Measurements from ENCODE around the gene OSBP2. TPM values are rescaled to one million over a fixed set of nuclear protein-coding genes. Genes with fewer than 3 reads are reported as not detected.

Gene OSBP2
- polyA plus RNA-seq, 1 donor (not counting 4 experiments of a cell fraction or from before 2014, with no cell fraction given): 3.0 TPM

- TF ChIP-seq EZH2 (IDR thresholded peaks at IDR 0.05; ENCODE audit: low read length) (no peak), CTCF (optimal IDR thresholded peaks at IDR 0.05 in 1 of 3, IDR thresholded peaks at IDR 0.05 in 1 of 3, conservative IDR thresholded peaks at IDR 0.05 in 1 of 3; ENCODE audit: extremely low read depth in 1 of 3, insufficient read depth in 2 of 3, low read length in 3 of 3) (no peak)
- no peak for FAIRE-seq
- no peak for DNase-seq (ENCODE audit: low read depth, low spot score)
- no peak overlapping the region for H3K4me3 ChIP-seq (ENCODE audit: control insufficient read depth in 2 of 3, extremely low read depth in 1 of 3, insufficient read depth in 2 of 3, low read depth in 1 of 3, low read length in 3 of 3)
- no peak overlapping the region for H3K27ac ChIP-seq (ENCODE audit: control insufficient read depth, insufficient read depth, low read length)
- dilution Hi-C loops (cut with MboI; ENCODE audit: extremely low pct_ligation_motif_present, low sequenced_read_pairs): no loop called here
- no peak overlapping the region for H3K4me2 ChIP-seq (ENCODE audit: control insufficient read depth, extremely low read depth, insufficient read depth, low read depth, low read length)
- no peaks in the 10 kb centered on the region for H4K20me1 ChIP-seq (ENCODE audit: control insufficient read depth, extremely low read depth, insufficient read depth, low read length)
- H3K4me1 ChIP-seq (ENCODE audit: control insufficient read depth, extremely low read depth, insufficient read depth, low read length): peaks cover 7% of the 10 kb centered on the region
- H3K36me3 ChIP-seq (ENCODE audit: control insufficient read depth in 2 of 2, extremely low read depth in 1 of 2, insufficient read depth in 2 of 2, low read length in 2 of 2): no peaks in the 10 kb centered on the region
- no peaks in the 10 kb centered on the region for H3K9me1 ChIP-seq (ENCODE audit: control insufficient read depth, extremely low read depth, insufficient read depth, low read length)
- H3K79me2 ChIP-seq (ENCODE audit: control insufficient read depth, insufficient read depth, low read length): no peaks in the 10 kb centered on the region
- H3K27me3 ChIP-seq (ENCODE audit: control insufficient read depth, extremely low read depth, insufficient read depth, low read length): no peaks in the 10 kb centered on the region
- no peak overlapping the region for H3K9ac ChIP-seq (ENCODE audit: control insufficient read depth, extremely low read depth, insufficient read depth, low read length)
- H2AFZ ChIP-seq (ENCODE audit: control insufficient read depth, low read length): no peak overlapping the region
- H3K9me3 ChIP-seq (ENCODE audit: control insufficient read depth, low read depth, low read length): no peaks in the 10 kb centered on the region
Measured at GRCh38 chr22:30782613-30783012, 87.9 kb downstream of the OSBP2 start.

- H3K4me1 ChIP-seq (ENCODE audit: control insufficient read depth, extremely low read depth, insufficient read depth, low read length): peaks cover 7% of the 10 kb centered on the region
- no peak for TF ChIP-seq EZH2 (IDR thresholded peaks at IDR 0.05; ENCODE audit: low read length)
- H4K20me1 ChIP-seq (ENCODE audit: control insufficient read depth, extremely low read depth, insufficient read depth, low read length): no peaks in the 10 kb centered on the region
- H3K79me2 ChIP-seq (ENCODE audit: control insufficient read depth, insufficient read depth, low read length): no peaks in the 10 kb centered on the region
- no peaks in the 10 kb centered on the region for H3K27me3 ChIP-seq (ENCODE audit: control insufficient read depth, extremely low read depth, insufficient read depth, low read length)
- no peak for DNase-seq (ENCODE audit: low read depth, low spot score)
- H3K9me1 ChIP-seq (ENCODE audit: control insufficient read depth, extremely low read depth, insufficient read depth, low read length): no peaks in the 10 kb centered on the region
- H3K9ac ChIP-seq (ENCODE audit: control insufficient read depth, extremely low read depth, insufficient read depth, low read length): no peak overlapping the region
- H2AFZ ChIP-seq (ENCODE audit: control insufficient read depth, low read length): no peak overlapping the region
- no peak overlapping the region for H3K4me2 ChIP-seq (ENCODE audit: control insufficient read depth, extremely low read depth, insufficient read depth, low read depth, low read length)
- no peak overlapping the region for H3K4me3 ChIP-seq (ENCODE audit: control insufficient read depth in 2 of 3, extremely low read depth in 1 of 3, insufficient read depth in 2 of 3, low read depth in 1 of 3, low read length in 3 of 3)
- FAIRE-seq: no peak
- H3K27ac ChIP-seq (ENCODE audit: control insufficient read depth, insufficient read depth, low read length): no peak overlapping the region
- no peaks in the 10 kb centered on the region for H3K9me3 ChIP-seq (ENCODE audit: control insufficient read depth, low read depth, low read length)
- dilution Hi-C loops (cut with MboI; ENCODE audit: extremely low pct_ligation_motif_present, low sequenced_read_pairs): no loop called here
- no peaks in the 10 kb centered on the region for H3K36me3 ChIP-seq (ENCODE audit: control insufficient read depth in 2 of 2, extremely low read depth in 1 of 2, insufficient read depth in 2 of 2, low read length in 2 of 2)
Measured at GRCh38 chr22:30783021-30783420, 88.3 kb downstream of the OSBP2 start.

- dilution Hi-C loops (cut with MboI; ENCODE audit: extremely low pct_ligation_motif_present, low sequenced_read_pairs): no loop called here
- no peaks in the 10 kb centered on the region for H4K20me1 ChIP-seq (ENCODE audit: control insufficient read depth, extremely low read depth, insufficient read depth, low read length)
- H3K27me3 ChIP-seq (ENCODE audit: control insufficient read depth, extremely low read depth, insufficient read depth, low read length): no peaks in the 10 kb centered on the region
- no peaks in the 10 kb centered on the region for H3K9me3 ChIP-seq (ENCODE audit: control insufficient read depth, low read depth, low read length)
- H3K9ac ChIP-seq (ENCODE audit: control insufficient read depth, extremely low read depth, insufficient read depth, low read length): no peak overlapping the region
- no peak overlapping the region for H3K27ac ChIP-seq (ENCODE audit: control insufficient read depth, insufficient read depth, low read length)
- no peak overlapping the region for H2AFZ ChIP-seq (ENCODE audit: control insufficient read depth, low read length)
- no peak for TF ChIP-seq EZH2 (IDR thresholded peaks at IDR 0.05; ENCODE audit: low read length)
- TF ChIP-seq CTCF (optimal IDR thresholded peaks at IDR 0.05 in 1 of 3, IDR thresholded peaks at IDR 0.05 in 1 of 3, conservative IDR thresholded peaks at IDR 0.05 in 1 of 3; ENCODE audit: extremely low read depth in 1 of 3, insufficient read depth in 2 of 3, low read length in 3 of 3): no peak
- H3K9me1 ChIP-seq (ENCODE audit: control insufficient read depth, extremely low read depth, insufficient read depth, low read length): no peaks in the 10 kb centered on the region
- no peak overlapping the region for H3K4me2 ChIP-seq (ENCODE audit: control insufficient read depth, extremely low read depth, insufficient read depth, low read depth, low read length)
- no peaks in the 10 kb centered on the region for H3K79me2 ChIP-seq (ENCODE audit: control insufficient read depth, insufficient read depth, low read length)
- H3K4me1 ChIP-seq (ENCODE audit: control insufficient read depth, extremely low read depth, insufficient read depth, low read length): peaks cover 7% of the 10 kb centered on the region
- no peaks in the 10 kb centered on the region for H3K36me3 ChIP-seq (ENCODE audit: control insufficient read depth in 2 of 2, extremely low read depth in 1 of 2, insufficient read depth in 2 of 2, low read length in 2 of 2)
- FAIRE-seq: no peak
- DNase-seq (ENCODE audit: low read depth, low spot score): no peak
- no peak overlapping the region for H3K4me3 ChIP-seq (ENCODE audit: control insufficient read depth in 2 of 3, extremely low read depth in 1 of 3, insufficient read depth in 2 of 3, low read depth in 1 of 3, low read length in 3 of 3)
Measured at GRCh38 chr22:30785527-30785926, 90.9 kb downstream of the OSBP2 start.

All from keratinocyte (primary cell).